ENCODE measurements around the gene FAM174A.
"Not testable (repeated sequence)": the region's sequence is repeated elsewhere in the genome, so short reads cannot be mapped to it uniquely, and the experiment has no call there.

The FAM174A gene

GRCh38 chr5:100575815-100576214 lies 40.6 kb downstream of the FAM174A start:
- no peak for DNase-seq (ENCODE audit: low read depth in 3 of 3, low spot score in 1 of 3)

- no peak for DNase-seq (ENCODE audit: low read depth in 3 of 3, low spot score in 1 of 3)
These were observed 41.1 kb downstream of the FAM174A start for GRCh38 chr5:100576217-100576751.

DNA sequence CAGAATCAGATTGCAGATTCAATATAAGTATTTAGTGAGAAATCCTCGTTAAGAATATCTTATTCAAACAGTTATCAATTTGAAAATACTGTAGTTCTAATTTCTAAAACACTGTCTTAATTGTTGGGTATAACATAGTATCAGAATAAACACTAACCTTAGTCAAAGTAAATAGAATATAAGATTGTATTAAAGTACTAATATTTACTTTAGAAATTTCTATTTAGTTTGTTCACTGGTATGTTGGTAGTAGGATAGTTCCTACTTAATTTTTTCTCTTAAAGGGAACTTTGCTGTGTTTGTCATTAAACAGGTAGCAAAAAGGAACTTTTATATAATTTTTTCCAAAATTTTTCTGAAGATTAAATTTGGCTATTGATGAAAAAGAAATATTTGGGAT lies 42.3 kb downstream of the FAM174A start:
- DNase-seq (ENCODE audit: low read depth in 3 of 3, low spot score in 1 of 3) = no peak

DNA sequence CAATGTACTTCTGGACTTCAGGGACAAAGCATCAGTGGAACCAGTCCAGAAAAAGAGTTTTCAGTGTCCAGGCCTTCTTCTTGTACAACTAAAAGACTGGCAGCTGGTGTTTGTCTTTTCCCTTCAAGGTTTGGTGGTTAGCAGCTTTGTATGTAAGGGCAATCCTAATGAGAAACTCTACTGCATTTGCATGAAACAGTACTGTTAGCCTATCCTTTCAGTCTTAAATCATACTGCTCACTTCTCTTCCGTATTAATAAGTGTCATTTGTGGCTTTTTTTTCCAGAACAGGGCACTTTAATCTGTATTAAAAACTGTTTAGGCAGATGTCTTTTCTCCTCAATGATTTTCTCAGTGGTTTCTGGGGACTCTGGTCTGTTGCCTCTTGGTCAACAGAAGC lies 48.9 kb downstream of the FAM174A start:
- DNase-seq (ENCODE audit: low read depth in 3 of 3, low spot score in 1 of 3) = no peak

GRCh38 chr5:100584889-100585288 lies 49.7 kb downstream of the FAM174A start:
- DNase-seq (ENCODE audit: low read depth in 3 of 3, low spot score in 1 of 3) = no peak

- no peak for DNase-seq (ENCODE audit: low read depth in 3 of 3, low spot score in 1 of 3)
These were observed 55.7 kb downstream of the FAM174A start for GRCh38 chr5:100590867-100591266.

- no peak for DNase-seq (ENCODE audit: low read depth in 3 of 3, low spot score in 1 of 3)
These were observed 60.1 kb downstream of the FAM174A start for GRCh38 chr5:100595152-100595811.

DNA sequence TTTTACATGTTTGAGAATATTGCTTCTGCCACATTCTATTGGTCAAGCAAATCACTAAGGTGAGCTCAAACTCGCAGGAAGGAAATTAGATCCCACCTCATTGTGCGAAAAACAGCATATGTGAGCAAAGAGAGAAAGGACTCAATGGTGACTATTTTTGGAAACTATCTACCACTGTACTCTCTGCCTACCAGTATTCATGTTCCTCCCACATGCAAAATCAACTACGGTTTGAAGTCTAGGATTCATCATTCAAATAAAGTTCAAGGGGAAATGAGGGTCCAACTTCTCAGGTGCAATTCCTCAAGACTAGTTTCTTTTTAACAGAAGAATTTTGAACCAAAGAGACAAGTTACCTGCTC lies 60.6 kb downstream of the FAM174A start:
- no peak for DNase-seq (ENCODE audit: low read depth in 3 of 3, low spot score in 1 of 3)

- DNase-seq (ENCODE audit: low read depth in 3 of 3, low spot score in 1 of 3) = no peak
These were observed 63.3 kb downstream of the FAM174A start for GRCh38 chr5:100598446-100598845.

GRCh38 chr5:100600298-100600994 lies 65.3 kb downstream of the FAM174A start:
- no peak for DNase-seq (ENCODE audit: low read depth in 3 of 3, low spot score in 1 of 3)

DNA sequence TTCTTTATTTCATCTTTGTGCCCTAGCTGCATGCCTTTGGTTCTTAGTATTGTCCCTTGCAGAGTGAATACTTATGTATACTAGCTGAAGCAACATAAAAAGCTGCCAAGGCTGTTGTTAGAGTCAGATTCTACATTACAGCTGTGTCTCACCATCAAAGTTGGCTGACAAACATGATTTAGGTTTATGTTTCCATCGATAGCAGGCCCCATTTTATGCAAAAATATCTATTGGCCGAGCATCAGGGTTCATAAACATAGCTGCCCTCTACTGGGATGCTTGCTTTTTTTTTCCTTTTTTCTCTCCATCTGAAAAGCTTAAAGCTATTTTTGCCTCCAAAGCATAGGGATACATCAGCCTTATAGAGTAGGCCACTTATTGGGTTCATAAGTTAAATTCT lies 68.0 kb downstream of the FAM174A start:
- DNase-seq (ENCODE audit: low read depth in 3 of 3, low spot score in 1 of 3) = no peak

- not testable (repeated sequence) for DNase-seq (ENCODE audit: low read depth in 3 of 3, low spot score in 1 of 3)
These were observed 68.8 kb downstream of the FAM174A start for GRCh38 chr5:100604021-100604420.

DNA sequence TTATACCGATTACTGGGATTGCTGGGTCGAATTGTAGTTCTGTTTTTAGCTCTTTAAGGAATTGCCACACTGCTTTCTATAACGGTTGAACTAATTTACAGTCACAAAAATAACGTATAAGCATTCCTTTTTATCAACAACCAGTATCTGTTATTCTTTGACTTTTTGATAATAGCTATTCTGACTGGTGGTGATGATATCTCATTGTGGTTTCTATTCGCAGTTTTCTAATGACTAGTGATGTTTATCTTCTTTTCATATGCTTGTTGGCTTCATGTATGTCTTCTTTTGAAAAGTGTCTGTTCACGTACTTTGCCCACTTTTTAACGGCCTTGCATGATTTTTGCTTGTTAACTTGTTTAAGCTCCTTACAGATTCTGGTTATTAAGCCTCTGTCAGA lies 74.4 kb downstream of the FAM174A start:
- no peak for DNase-seq (ENCODE audit: low read depth in 3 of 3, low spot score in 1 of 3)

DNA sequence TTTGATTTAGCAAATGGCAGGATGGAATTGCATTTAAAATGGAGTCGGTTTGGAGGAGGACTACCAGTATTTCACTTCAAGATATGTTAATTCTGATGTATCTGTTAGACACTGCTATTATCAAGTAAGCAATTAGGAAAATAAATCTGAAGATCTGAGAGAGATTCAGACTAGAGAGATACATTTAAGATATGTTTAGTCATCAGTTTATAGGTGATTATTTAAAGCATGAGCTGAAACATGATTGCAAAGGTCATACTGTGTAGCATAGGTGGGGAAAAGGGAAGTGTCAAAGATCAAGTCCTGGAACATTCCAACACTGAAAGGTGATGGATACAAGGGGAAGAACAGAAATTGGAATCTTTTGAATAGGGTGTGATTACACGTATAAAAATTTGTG lies 79.1 kb downstream of the FAM174A start:
- no peak for DNase-seq (ENCODE audit: low read depth in 3 of 3, low spot score in 1 of 3)

- DNase-seq (ENCODE audit: low read depth in 3 of 3, low spot score in 1 of 3) = no peak
These were observed 80.2 kb downstream of the FAM174A start for GRCh38 chr5:100615362-100615761.

DNA sequence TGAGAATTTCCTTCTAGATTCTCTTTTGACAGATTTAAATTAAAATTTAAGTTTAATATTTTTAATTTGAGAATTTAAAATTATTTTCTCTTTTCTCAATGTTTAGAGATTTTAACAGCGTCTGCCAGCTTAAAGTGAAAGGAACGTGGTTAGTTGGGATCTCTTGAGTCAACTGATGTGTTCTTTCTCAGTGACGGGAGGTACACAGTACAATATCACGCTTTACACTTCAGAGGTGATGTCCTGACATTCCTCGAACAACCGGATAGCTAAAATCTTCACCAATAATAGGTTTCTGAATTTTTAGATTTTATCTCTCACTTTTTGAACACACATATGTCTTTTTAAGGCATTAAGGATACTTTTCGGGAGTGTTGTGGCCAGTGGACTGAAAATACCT lies 81.1 kb downstream of the FAM174A start:
- no peak for DNase-seq (ENCODE audit: low read depth in 3 of 3, low spot score in 1 of 3)

DNA sequence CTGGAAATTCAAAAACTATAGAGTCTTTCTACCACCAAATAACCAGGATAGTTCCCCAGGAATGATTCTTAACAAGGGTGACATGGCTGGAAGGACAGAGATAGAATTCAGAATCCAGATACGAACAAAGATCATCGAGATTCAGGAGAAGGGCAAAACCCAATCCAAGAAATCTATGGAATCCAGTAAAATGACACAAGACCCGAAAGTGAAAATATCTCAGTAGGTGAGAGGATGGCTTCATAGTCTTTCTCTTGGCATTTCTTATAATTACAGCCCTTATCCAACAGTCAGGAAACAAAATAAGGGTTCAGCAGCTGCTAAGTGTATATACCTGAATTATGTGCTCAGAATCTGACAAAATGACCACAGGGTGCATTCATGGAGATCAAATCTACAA lies 81.8 kb downstream of the FAM174A start:
- DNase-seq (ENCODE audit: low read depth in 3 of 3, low spot score in 1 of 3) = no peak

DNA sequence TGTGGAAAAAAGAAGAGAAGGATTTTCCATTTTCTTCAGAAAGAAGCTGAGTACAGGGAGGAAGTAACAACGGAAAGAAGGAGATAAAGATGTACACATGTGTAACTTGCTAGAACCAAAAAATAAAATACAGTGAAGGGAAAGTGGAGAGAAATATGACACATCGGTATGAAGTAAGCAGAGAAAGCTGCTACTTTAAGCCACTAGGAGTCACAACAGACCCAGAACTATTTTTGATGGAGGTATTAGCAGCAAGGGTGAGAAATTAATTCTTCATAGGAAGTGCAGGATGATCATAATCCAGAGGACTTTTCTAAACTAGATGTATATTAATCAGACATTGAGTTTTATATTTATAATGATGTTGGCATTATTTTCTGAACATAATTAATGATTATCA lies 88.5 kb downstream of the FAM174A start:
- DNase-seq (ENCODE audit: low read depth in 3 of 3, low spot score in 1 of 3) = no peak

DNA sequence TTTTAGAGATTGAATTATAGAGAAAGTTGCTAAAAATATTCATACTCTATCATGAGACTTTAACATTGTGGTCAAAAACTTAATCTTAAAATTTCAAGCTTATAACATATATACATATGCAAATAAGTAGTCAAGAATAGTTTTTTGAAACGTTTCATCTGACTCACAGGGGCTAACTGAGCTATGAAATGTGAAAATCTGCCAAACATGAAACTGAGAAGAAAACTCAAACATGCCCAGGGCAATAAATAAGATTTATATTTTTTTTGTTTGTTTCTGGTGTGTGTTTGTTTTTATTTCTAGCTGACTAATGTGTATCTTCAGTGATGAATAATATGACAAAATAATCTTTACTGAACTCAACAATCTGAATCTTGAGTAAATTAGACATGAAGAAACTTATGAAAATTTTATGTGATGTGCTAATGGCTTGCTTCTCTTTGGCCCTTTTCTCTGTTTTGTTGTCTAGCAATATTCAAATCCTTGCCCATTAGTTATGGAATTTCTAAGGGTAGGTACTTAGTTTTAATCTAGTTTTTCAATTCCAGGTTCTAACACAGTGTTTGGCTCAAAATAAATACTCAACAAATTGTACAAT lies 99.9 kb downstream of the FAM174A start:
- DNase-seq (ENCODE audit: low read depth in 3 of 3, low spot score in 1 of 3) = no peak

Data from stimulated activated CD4-positive, alpha-beta T cell treated with anti-CD3 and anti-CD28 coated beads, TNF-alpha, amount 100 ng/mL, for 1 hour (primary cell).